ENCODE data around the gene P3H3.
"Not testable (repeated sequence)": the region's sequence is repeated elsewhere in the genome, so short reads cannot be mapped to it uniquely, and the experiment has no call there.

P3H3 gene

DNA sequence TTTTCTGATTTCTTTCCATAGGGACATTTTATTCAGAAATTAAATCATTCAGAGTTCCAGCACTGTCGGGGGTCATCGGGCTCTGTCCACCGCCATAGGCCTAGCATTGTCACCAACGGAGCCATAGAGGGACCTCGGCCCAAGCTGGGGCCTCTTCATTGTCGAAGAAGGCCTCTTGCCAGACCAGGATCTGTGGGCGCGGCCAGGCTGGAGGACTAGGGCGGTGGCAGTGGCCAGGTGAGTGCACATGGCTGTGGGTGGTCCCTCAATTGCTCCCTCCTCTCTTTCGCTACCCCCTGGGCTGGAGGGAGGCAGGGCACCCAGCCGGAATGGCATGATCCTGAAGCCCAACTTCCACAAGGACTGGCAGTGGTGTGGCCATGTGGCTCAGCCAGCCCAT, 55.5 kb downstream of the P3H3 start:
- no peak overlapping the region for H3K4me3 ChIP-seq (ENCODE audit: low read depth, low read length)
- TF ChIP-seq, protein P1, sequence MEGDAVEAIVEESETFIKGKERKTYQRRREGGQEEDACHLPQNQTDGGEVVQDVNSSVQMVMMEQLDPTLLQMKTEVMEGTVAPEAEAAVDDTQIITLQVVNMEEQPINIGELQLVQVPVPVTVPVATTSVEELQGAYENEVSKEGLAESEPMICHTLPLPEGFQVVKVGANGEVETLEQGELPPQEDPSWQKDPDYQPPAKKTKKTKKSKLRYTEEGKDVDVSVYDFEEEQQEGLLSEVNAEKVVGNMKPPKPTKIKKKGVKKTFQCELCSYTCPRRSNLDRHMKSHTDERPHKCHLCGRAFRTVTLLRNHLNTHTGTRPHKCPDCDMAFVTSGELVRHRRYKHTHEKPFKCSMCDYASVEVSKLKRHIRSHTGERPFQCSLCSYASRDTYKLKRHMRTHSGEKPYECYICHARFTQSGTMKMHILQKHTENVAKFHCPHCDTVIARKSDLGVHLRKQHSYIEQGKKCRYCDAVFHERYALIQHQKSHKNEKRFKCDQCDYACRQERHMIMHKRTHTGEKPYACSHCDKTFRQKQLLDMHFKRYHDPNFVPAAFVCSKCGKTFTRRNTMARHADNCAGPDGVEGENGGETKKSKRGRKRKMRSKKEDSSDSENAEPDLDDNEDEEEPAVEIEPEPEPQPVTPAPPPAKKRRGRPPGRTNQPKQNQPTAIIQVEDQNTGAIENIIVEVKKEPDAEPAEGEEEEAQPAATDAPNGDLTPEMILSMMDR (IDR thresholded peaks at IDR 0.05; ENCODE audit: low read depth, low read length, missing control alignments), result no peak
- no peak overlapping the region for H3K27ac ChIP-seq
- no peaks in the 10 kb centered on the region for H3K27me3 ChIP-seq (replicated peaks)
- DNase-seq, result no peak
- peaks cover 2% of the 10 kb centered on the region for H3K36me3 ChIP-seq (replicated peaks)
- in situ Hi-C loops (cut with HindIII; ENCODE audit: low pct_ligation_motif_present, low sequenced_read_pairs), result no loop called here

DNA sequence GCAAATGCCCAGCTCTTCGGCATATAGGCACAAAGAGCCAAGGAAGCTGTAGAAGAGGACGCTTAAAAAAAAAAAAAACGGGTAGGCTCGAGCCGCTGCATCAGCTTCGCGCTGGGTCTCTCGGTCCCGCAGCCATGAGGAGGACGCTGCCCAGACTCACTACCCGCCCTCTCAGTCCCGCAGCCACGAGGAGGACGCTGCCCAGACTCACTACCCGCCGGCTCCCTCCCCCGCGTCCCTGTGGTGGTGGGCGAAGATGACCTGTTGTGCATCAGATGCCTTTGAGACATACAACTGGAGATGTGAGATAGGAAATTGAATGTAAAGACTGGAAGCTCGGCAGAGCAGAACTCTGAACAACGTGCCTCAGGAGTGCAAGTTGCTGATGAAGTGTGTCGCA, 56.3 kb downstream of the P3H3 start:
- Histone ChIP-seq H3K27ac (no peak overlapping the region), H3K27me3 (replicated peaks) (no peaks in the 10 kb centered on the region), H3K4me3 (ENCODE audit: low read depth, low read length) (no peak overlapping the region), H3K36me3 (replicated peaks) (peaks cover 2% of the 10 kb centered on the region)
- no peak for DNase-seq
- in situ Hi-C loops (cut with HindIII; ENCODE audit: low pct_ligation_motif_present, low sequenced_read_pairs), result no loop called here
- TF ChIP-seq, protein P1 (IDR thresholded peaks at IDR 0.05; ENCODE audit: low read depth, low read length, missing control alignments), result no peak

DNA sequence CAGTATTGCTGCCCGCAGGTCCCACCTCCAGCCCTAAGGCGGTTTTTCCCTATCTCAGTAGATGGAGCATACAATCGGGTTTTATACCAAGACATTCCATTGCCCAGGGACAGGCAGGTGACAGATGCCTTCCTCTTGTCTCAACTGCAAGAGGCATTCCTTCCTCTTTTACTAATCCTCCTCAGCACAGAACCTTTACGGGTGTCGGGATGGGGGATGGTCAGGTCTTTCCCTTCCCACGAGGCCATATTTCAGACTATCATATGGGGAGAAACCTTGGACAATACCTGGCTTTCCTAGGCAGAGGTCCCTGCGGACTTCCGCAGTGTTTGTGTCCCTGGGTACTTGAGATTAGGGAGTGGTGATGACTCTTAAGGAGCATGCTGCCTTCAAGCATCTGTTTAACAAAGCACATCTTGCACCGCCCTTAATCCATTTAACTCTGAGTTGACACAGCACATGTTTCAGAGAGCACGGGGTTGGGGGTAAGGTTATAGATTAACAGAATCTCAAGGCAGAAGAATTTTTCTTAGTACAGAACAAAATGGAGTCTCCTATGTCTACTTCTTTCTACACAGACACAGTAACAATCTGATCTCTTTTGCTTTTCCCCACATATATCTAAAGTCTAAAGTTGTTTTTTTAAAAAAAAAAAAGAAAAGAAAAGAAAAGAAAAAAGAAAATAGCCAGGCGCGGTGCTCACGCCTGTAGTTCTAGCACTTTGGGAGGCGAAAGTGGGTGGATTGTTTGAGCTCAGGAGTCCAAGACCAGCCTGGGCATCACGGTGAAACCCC, 58.2 kb downstream of the P3H3 start:
- H3K27me3 ChIP-seq (replicated peaks); H3K36me3 ChIP-seq (replicated peaks); DNase-seq; H3K4me3 ChIP-seq (ENCODE audit: low read depth, low read length); in situ Hi-C loops (cut with HindIII; ENCODE audit: low pct_ligation_motif_present, low sequenced_read_pairs); H3K27ac ChIP-seq: not testable (repeated sequence)

DNA sequence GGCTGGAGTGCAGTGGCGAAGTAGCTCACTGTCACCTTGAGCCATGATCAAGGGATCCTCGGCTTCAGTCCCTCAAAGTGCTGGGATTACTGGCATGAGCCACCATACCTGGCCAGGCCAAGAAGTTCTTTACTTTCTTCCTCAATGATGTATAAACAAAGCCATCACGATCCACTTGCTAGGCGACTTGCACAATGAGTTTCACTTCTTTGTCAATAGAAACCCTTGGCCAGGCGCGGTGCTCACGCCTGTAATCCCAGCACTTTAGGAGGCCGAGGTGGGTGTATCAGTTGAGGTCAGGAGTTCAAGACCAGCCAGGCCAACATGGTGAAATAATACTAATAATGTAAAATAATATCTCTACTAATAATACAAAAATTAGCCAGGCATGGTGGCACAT, 59.3 kb downstream of the P3H3 start:
- Histone ChIP-seq H3K4me3 (ENCODE audit: low read depth, low read length) (no peak overlapping the region), H3K27ac (no peak overlapping the region), H3K36me3 (replicated peaks) (peaks cover 2% of the 10 kb centered on the region), H3K27me3 (replicated peaks) (no peaks in the 10 kb centered on the region)
- in situ Hi-C loops (cut with HindIII; ENCODE audit: low pct_ligation_motif_present, low sequenced_read_pairs), result no loop called here
- TF ChIP-seq, protein P1 (IDR thresholded peaks at IDR 0.05; ENCODE audit: low read depth, low read length, missing control alignments), result no peak
- no peak for DNase-seq

DNA sequence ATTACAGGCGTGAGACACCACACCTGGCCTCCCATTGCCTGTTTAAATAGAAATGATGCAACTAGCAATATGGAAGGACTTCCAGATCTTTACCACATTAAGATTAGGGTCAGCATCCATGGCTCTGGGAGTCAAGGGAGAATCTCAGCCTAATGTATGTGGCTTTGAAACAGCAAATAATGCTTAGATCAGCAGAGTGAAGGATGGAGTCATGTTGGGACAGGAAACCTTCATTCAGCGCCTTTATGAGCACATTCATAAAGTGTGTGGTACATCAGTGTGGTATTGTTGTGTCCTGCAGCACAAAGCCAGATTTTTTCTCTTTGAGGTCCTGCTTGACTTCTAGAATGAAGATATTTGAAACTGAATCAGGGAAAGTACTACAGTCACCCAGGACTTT, 60.2 kb downstream of the P3H3 start:
- in situ Hi-C loops (cut with HindIII; ENCODE audit: low pct_ligation_motif_present, low sequenced_read_pairs), result no loop called here
- Histone ChIP-seq H3K27ac (no peak overlapping the region), H3K36me3 (replicated peaks) (peaks cover 2% of the 10 kb centered on the region), H3K27me3 (replicated peaks) (no peaks in the 10 kb centered on the region), H3K4me3 (ENCODE audit: low read depth, low read length) (no peak overlapping the region)
- TF ChIP-seq, protein P1 (IDR thresholded peaks at IDR 0.05; ENCODE audit: low read depth, low read length, missing control alignments), result no peak
- no peak for DNase-seq

DNA sequence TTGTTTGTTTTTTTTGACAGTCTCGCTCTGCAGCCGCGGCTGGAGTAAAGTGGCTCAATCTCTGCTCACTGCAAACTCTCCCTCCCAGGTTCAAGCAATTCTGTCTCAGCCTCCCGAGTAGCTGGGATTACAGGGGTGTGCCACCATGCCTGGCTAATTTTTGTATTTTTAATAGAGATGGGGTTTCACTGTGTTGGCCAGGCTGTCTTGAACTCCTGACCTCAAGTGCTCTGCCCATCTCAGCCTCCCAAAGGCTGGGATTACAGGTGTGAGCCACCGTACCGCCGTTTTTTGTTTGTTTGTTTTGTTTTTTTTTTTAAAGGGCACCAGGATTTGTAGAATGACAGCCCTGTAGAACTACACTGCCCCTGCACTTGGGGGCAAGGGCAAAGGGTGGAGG, 60.6 kb downstream of the P3H3 start:
- DNase-seq; in situ Hi-C loops (cut with HindIII; ENCODE audit: low pct_ligation_motif_present, low sequenced_read_pairs); H3K27me3 ChIP-seq (replicated peaks); H3K27ac ChIP-seq; H3K36me3 ChIP-seq (replicated peaks); H3K4me3 ChIP-seq (ENCODE audit: low read depth, low read length): not testable (repeated sequence)

Data from brain microvascular endothelial cell (primary cell).